IMR-90 (cell line): ENCODE data around the gene ANKRD9.

Experiments
- CTCF ChIP-seq: conservative IDR thresholded peaks from 2 replicates; pipeline ENCODE4 v1.5.1; 2012; ENCODE audit warnings: mild to moderate bottlenecking, low read depth, low read length, improper control_type of control experiment
- MAFK ChIP-seq: IDR thresholded peaks from 2 replicates; pipeline ENCODE4 v1.6.1; 2012; ENCODE audit warnings: low read depth, low read length, improper control_type of control experiment
- NFE2L2 ChIP-seq: fragments of 150-350 bp; IDR thresholded peaks from 2 replicates; pipeline ENCODE4 v1.6.1; 2016; ENCODE audit warnings: low read depth, mild to moderate bottlenecking, low read length
- POLR2A ChIP-seq: IDR thresholded peaks from 2 replicates; pipeline ENCODE4 v1.6.1; 2012; ENCODE audit warnings: mild to moderate bottlenecking, low read depth, low read length
- RAD21 ChIP-seq: IDR thresholded peaks from 2 replicates; pipeline ENCODE4 v1.6.1; 2012; ENCODE audit warnings: low read length, improper control_type of control experiment
- SMC3 ChIP-seq: fragments of 150-350 bp; IDR thresholded peaks from 2 replicates; pipeline ENCODE4 v1.6.1; 2016; ENCODE audit warnings: low read depth, mild to moderate bottlenecking, antibody characterized with exemption, low read length, moderate library complexity
- USF2 ChIP-seq: fragments of 150-350 bp; IDR thresholded peaks from 2 replicates; pipeline ENCODE4 v1.6.1; 2017; ENCODE audit warnings: mild to moderate bottlenecking, antibody characterized with exemption, low read length, low read depth

- TF ChIP-seq USF2 (no peak), CTCF (no peak), POLR2A (no peak), RAD21 (no peak), MAFK (no peak), NFE2L2 (no peak), SMC3 (no peak)
Measured at GRCh38 chr14:102461490-102462338, 47.9 kb downstream of the ANKRD9 start.
